Mucosa of stomach (tissue), 1 donor: Measurements from ENCODE around the gene SSTR4.

Experiments
- H3K27me3 ChIP-seq: one replicate; pipeline ENCODE4 v1.7.0; 2013; ENCODE audit warnings: mild to moderate bottlenecking, low read length; ENCODE audit not compliant: control insufficient read depth, insufficient read depth
- H3K36me3 ChIP-seq: one replicate; pipeline ENCODE4 v1.7.0; 2013; ENCODE audit warnings: low read length; ENCODE audit not compliant: control insufficient read depth, insufficient read depth
- H3K4me1 ChIP-seq: one replicate; pipeline ENCODE4 v1.7.0; 2013; ENCODE audit warnings: mild to moderate bottlenecking, low read length; ENCODE audit not compliant: control insufficient read depth, insufficient read depth
- H3K4me3 ChIP-seq: one replicate; pipeline ENCODE4 v1.7.0; 2013; ENCODE audit warnings: low read length
- H3K9ac ChIP-seq: one replicate; pipeline ENCODE4 v1.7.0; 2013; ENCODE audit warnings: mild to moderate bottlenecking, low read length, moderate library complexity
- H3K9me3 ChIP-seq: one replicate; pipeline ENCODE4 v1.7.0; 2013; ENCODE audit warnings: mild to moderate bottlenecking, low read length, moderate library complexity; ENCODE audit not compliant: control insufficient read depth
- donor health status: Pancreatic carcinoma.

The SSTR4 gene

GRCh38 chr20:23063168-23063567 is 28.1 kb downstream of the SSTR4 start:
- no peak overlapping the region for H3K9ac ChIP-seq
- H3K27me3 ChIP-seq = no peaks in the 10 kb centered on the region
- H3K4me1 ChIP-seq = peaks cover 4% of the 10 kb centered on the region
- no peaks in the 10 kb centered on the region for H3K36me3 ChIP-seq
- H3K9me3 ChIP-seq = no peaks in the 10 kb centered on the region
- no peak overlapping the region for H3K4me3 ChIP-seq

- H3K9me3 ChIP-seq = no peaks in the 10 kb centered on the region
- H3K4me1 ChIP-seq = peaks cover 4% of the 10 kb centered on the region
Measured at GRCh38 chr20:23063581-23063980, 28.5 kb downstream of the SSTR4 start.

GRCh38 chr20:23065266-23066201 is 30.4 kb downstream of the SSTR4 start:
- Histone ChIP-seq H3K36me3 (no peaks in the 10 kb centered on the region), H3K9ac (no peak overlapping the region), H3K4me3 (no peak overlapping the region)

More at GRCh38 chr20:23063581-23063980, 28.5 kb downstream of the SSTR4 start:
- no peak overlapping the region for H3K4me3 ChIP-seq
- no peak overlapping the region for H3K9ac ChIP-seq
- no peaks in the 10 kb centered on the region for H3K36me3 ChIP-seq
- no peaks in the 10 kb centered on the region for H3K27me3 ChIP-seq

GRCh38 chr20:23066772-23067171 is 31.7 kb downstream of the SSTR4 start:
- Histone ChIP-seq H3K4me3 (no peak overlapping the region), H3K36me3 (no peaks in the 10 kb centered on the region), H3K27me3 (no peaks in the 10 kb centered on the region), H3K4me1 (peaks cover 4% of the 10 kb centered on the region), H3K9me3 (no peaks in the 10 kb centered on the region), H3K9ac (no peak overlapping the region)

More at GRCh38 chr20:23065266-23066201, 30.4 kb downstream of the SSTR4 start:
- no peaks in the 10 kb centered on the region for H3K9me3 ChIP-seq
- no peaks in the 10 kb centered on the region for H3K27me3 ChIP-seq
- peaks cover 4% of the 10 kb centered on the region for H3K4me1 ChIP-seq

GRCh38 chr20:23068283-23068682 is 33.2 kb downstream of the SSTR4 start:
- no peak overlapping the region for H3K9ac ChIP-seq
- H3K27me3 ChIP-seq = no peaks in the 10 kb centered on the region
- H3K36me3 ChIP-seq = no peaks in the 10 kb centered on the region
- H3K4me1 ChIP-seq = peaks cover 4% of the 10 kb centered on the region
- H3K9me3 ChIP-seq = no peaks in the 10 kb centered on the region
- H3K4me3 ChIP-seq = no peak overlapping the region

- H3K27me3 ChIP-seq = no peaks in the 10 kb centered on the region
- no peak overlapping the region for H3K4me3 ChIP-seq
- peaks cover 4% of the 10 kb centered on the region for H3K4me1 ChIP-seq
- H3K9ac ChIP-seq = no peak overlapping the region
- H3K9me3 ChIP-seq = no peaks in the 10 kb centered on the region
- no peaks in the 10 kb centered on the region for H3K36me3 ChIP-seq
Measured at GRCh38 chr20:23069108-23069507, 34.0 kb downstream of the SSTR4 start.

- Histone ChIP-seq H3K4me3 (no peak overlapping the region), H3K9ac (no peak overlapping the region), H3K27me3 (no peaks in the 10 kb centered on the region), H3K36me3 (no peaks in the 10 kb centered on the region), H3K9me3 (no peaks in the 10 kb centered on the region), H3K4me1 (no peaks in the 10 kb centered on the region)
Measured at GRCh38 chr20:23071398-23071797, 36.3 kb downstream of the SSTR4 start.

GRCh38 chr20:23071996-23072395 is 36.9 kb downstream of the SSTR4 start:
- H3K4me1 ChIP-seq = no peaks in the 10 kb centered on the region
- H3K4me3 ChIP-seq = no peak overlapping the region
- H3K36me3 ChIP-seq = no peaks in the 10 kb centered on the region
- no peaks in the 10 kb centered on the region for H3K9me3 ChIP-seq
- H3K9ac ChIP-seq = no peak overlapping the region
- no peaks in the 10 kb centered on the region for H3K27me3 ChIP-seq

GRCh38 chr20:23072892-23073586 is 37.9 kb downstream of the SSTR4 start:
- no peaks in the 10 kb centered on the region for H3K4me1 ChIP-seq
- no peaks in the 10 kb centered on the region for H3K27me3 ChIP-seq
- no peak overlapping the region for H3K4me3 ChIP-seq
- H3K9ac ChIP-seq = no peak overlapping the region
- no peaks in the 10 kb centered on the region for H3K36me3 ChIP-seq
- H3K9me3 ChIP-seq = no peaks in the 10 kb centered on the region

GRCh38 chr20:23074052-23074451 is 38.9 kb downstream of the SSTR4 start:
- Histone ChIP-seq H3K9ac (no peak overlapping the region), H3K27me3 (no peaks in the 10 kb centered on the region)

GRCh38 chr20:23077277-23077676 is 42.2 kb downstream of the SSTR4 start:
- Histone ChIP-seq H3K27me3 (no peaks in the 10 kb centered on the region), H3K9me3 (no peaks in the 10 kb centered on the region), H3K36me3 (no peaks in the 10 kb centered on the region), H3K4me3 (no peak overlapping the region), H3K4me1 (no peaks in the 10 kb centered on the region), H3K9ac (no peak overlapping the region)

More at GRCh38 chr20:23074052-23074451, 38.9 kb downstream of the SSTR4 start:
- Histone ChIP-seq H3K4me3 (no peak overlapping the region), H3K4me1 (no peaks in the 10 kb centered on the region), H3K36me3 (no peaks in the 10 kb centered on the region), H3K9me3 (no peaks in the 10 kb centered on the region)

- H3K9ac ChIP-seq = no peak overlapping the region
- H3K27me3 ChIP-seq = no peaks in the 10 kb centered on the region
- no peaks in the 10 kb centered on the region for H3K9me3 ChIP-seq
- H3K4me3 ChIP-seq = no peak overlapping the region
- no peaks in the 10 kb centered on the region for H3K36me3 ChIP-seq
- no peaks in the 10 kb centered on the region for H3K4me1 ChIP-seq
Measured at GRCh38 chr20:23078351-23079015, 43.4 kb downstream of the SSTR4 start.
